ENCODE results near the gene BRD8.
"Not testable (repeated sequence)": the region's sequence is repeated elsewhere in the genome, so short reads cannot be mapped to it uniquely, and the experiment has no call there.

Gene BRD8

DNA sequence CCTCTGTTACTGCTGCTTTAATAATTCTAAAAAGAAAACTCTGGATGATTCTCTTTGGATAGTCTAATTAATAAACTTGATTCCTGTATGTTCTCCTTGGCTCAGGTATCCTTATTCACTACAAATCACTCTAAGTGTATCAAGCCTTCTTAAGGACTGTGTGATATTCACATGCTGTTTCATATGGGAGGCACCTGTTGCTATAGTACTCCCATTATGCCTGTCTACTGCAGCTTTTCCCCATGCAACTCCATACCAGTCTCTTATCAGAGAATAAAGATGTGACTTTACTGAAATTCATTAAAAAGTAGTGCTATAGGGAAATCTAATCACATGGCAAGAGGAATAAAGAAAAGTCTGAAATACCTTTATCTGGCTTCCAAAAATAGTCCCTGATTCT is 14.7 kb downstream of the BRD8 start:
- no peak for DNase-seq (ENCODE audit: low read depth in 2 of 2)

- no peak for DNase-seq (ENCODE audit: low read depth in 2 of 2)
Observed at GRCh38 chr5:138160706-138161105, 17.7 kb downstream of the BRD8 start.

GRCh38 chr5:138159666-138160065 is 18.8 kb downstream of the BRD8 start:
- no peak for DNase-seq (ENCODE audit: low read depth in 2 of 2)

- no peak for DNase-seq (ENCODE audit: low read depth in 2 of 2)
Observed at GRCh38 chr5:138157626-138158025, 20.8 kb downstream of the BRD8 start.

DNA sequence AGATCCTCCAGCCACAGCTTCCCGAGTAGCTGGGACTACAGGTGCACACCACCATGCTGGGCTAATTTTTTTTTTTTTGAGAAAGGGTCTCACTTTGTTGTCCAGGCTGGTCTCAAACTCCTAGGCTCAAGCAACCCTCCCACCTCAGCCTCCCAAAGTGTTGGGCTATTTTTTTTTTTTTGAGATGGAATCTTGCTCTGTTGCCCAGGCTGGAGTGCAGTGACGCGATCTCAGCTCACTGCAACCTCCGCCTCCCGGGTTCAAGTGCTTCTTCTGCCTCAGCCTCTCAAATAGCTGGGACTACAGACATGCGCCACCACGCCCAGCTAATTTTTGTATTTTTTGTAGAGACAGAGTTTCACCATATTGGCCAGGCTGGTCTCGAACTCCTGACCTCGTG is 22.5 kb downstream of the BRD8 start:
- DNase-seq (ENCODE audit: low read depth in 2 of 2): not testable (repeated sequence)

GRCh38 chr5:138149530-138149929 is 28.9 kb downstream of the BRD8 start:
- DNase-seq (ENCODE audit: low read depth in 2 of 2): no peak

GRCh38 chr5:138148811-138149210 is 29.6 kb downstream of the BRD8 start:
- no peak for DNase-seq (ENCODE audit: low read depth in 2 of 2)

- not testable (repeated sequence) for DNase-seq (ENCODE audit: low read depth in 2 of 2)
Observed at GRCh38 chr5:138143578-138143977, 34.9 kb downstream of the BRD8 start.

DNA sequence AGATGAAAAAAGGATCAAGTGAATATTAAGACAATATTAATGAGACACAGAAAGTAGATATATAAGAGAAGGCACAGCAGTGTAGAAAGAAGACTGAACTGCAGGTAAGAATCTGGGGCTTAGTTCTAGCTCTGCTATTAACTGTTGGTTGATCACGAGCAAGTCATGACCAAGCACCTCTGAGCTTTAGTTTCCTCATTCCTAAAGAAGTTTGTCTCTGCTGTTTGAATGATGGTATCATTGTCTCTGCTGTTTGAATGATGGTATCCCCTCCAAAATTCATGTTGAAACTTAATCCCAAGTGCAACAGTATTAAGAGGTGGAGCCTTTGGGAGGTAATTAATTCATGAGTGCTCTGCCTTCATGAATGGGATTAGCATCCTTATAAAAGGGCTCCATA is 36.7 kb downstream of the BRD8 start:
- DNase-seq (ENCODE audit: low read depth in 2 of 2): no peak

DNA sequence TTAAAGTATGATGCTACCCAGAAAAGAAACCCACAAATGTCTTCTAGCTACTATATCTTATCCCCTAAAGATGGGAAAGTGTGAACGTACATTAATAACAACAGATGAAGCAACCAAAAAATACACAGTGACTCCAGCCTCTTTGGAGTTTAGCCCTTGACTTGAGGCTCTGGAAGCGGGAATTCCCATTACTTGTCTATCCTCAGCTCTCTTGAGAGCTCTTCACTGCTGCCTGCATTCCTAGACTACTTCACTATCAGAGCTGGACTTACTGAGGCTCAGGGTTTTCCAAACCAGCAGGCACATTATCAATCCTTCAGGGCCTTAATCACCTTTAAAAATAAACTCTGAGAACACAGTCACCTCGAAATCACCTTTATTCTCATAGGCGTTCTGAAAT is 38.2 kb downstream of the BRD8 start:
- no peak for DNase-seq (ENCODE audit: low read depth in 2 of 2)

DNA sequence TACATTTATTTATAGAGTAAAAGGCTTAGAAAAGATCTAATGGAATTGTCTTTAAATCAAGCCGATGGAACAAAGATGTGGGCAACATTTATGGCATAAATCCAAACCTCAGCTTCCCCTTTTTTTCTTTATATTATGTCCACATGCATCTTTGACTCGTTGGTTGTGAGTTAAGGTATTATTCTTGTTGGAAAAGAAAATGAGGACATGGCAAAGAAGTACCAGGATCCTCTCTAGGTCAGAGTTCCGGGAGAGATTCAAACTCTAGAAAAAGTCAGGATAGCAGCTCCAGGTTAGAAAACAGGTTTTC is 38.7 kb downstream of the BRD8 start:
- DNase-seq (ENCODE audit: low read depth in 2 of 2): no peak

- no peak for DNase-seq (ENCODE audit: low read depth in 2 of 2)
Observed at GRCh38 chr5:138138949-138139780, 39.3 kb downstream of the BRD8 start, which contains the start of gene NME5. TSS of gene NME5 (minus strand) at chr5:138139428. CDS start at chr5:138138780, 648 bp downstream.

DNA sequence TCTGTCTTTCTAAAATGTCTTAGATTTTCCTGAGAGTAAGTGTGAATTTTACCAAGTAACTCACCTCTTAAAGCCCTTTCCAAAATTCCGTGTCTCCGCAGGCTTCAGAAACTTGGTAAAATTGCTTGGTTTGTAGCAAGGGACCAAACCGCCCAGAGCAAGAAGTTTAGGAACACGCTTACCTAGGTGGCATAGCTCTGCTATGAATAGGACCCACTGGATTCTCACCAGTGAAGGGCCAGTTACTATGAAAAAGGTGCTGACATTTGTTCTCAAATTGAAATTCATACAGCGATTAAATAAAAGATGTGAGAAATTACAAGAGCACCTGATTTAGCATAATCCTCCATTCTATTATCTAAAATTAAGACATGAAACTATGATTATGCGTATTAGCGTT is 45.9 kb downstream of the BRD8 start:
- no peak for DNase-seq (ENCODE audit: low read depth in 2 of 2)

GRCh38 chr5:138129347-138129746 is 49.1 kb downstream of the BRD8 start:
- DNase-seq (ENCODE audit: low read depth in 2 of 2): no peak

GRCh38 chr5:138128334-138128733 is 50.1 kb downstream of the BRD8 start:
- DNase-seq (ENCODE audit: low read depth in 2 of 2): no peak

- DNase-seq (ENCODE audit: low read depth in 2 of 2): no peak
Observed at GRCh38 chr5:138115254-138115653, 63.2 kb downstream of the BRD8 start.

- DNase-seq (ENCODE audit: low read depth in 2 of 2): no peak
Observed at GRCh38 chr5:138111937-138112336, 66.5 kb downstream of the BRD8 start.

DNA sequence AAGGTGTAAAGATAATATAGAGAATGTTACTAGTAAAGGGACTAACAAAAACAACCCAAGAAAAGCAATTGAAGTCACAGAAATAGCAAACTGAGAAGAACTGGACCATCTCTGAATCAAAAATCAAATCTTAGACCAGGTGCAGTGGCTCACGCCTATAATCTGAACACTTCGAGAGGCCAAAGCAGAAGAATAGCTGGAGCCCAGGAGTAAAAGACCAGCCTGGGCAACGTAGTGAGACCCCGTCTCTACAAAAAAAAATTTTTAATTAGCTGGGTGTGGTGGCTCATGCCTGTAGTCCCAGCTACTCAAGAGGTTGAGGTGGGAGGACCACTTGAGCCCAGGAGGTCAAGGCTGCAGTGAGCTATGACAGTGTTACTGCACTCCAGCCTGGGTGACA is 67.2 kb downstream of the BRD8 start:
- DNase-seq (ENCODE audit: low read depth in 2 of 2): no peak

- DNase-seq (ENCODE audit: low read depth in 2 of 2): no peak
Observed at GRCh38 chr5:138110266-138110963, 68.0 kb downstream of the BRD8 start.

DNA sequence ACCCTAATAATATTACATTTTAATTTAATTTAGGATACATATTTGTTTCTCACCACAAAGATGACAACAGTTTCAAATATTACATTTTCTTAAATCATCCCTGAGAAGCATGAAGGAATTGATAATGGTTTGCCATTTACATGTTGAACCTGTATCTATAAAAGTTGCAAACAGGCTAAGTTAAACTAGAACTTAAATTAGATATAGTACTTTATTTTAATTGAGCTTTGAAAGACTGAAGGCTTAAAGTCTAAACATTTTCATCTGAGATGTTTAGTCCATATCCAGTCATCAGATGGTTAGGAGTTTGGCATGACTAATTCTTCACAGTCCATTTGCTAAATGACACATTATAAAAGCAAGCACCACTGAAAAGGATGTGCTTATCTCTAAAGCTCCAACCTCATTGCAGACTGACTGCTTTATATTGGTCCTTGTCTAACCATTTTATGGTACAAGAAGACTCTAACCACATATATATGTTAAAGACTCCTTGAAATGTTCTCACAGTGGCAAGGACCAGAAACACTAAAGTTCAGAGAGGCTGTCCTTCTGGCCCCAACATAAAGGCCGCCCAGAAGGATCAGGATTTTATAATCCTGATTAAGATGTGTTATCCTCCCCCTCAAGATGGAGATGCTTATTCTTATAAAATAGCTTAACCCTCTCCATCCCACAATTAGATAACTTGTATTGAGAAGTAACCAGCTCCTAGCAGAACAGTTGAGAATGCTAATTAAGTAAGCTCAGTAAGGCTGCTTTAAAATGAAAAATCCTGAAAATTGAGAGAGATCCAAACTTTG is 68.8 kb downstream of the BRD8 start:
- no peak for DNase-seq (ENCODE audit: low read depth in 2 of 2)

- DNase-seq (ENCODE audit: low read depth in 2 of 2): no peak
Observed at GRCh38 chr5:138107213-138107612, 71.2 kb downstream of the BRD8 start.

DNA sequence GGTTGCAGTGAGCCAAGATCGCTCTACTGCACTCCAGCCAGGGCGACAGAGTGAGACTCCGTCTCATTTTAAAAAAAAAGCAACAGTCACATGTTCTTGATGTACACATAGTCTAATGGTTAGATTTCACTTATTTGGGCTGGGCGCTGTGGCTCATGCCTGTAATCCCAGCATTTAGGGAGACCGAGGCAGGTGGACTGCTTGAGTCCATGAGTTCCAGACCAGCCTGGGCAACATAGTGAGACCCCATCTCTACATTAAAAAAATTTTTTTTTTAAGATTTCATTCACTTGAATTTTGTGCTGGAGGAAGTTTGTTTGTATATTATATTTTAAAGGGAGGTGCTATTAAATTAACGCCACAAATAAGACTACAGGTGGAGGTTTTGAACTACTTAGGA is 72.7 kb downstream of the BRD8 start:
- DNase-seq (ENCODE audit: low read depth in 2 of 2): no peak

GRCh38 chr5:138103319-138103637 is 75.2 kb downstream of the BRD8 start:
- DNase-seq (ENCODE audit: low read depth in 2 of 2): no peak

Measured in stimulated activated CD8-positive, alpha-beta memory T cell treated with anti-CD3 and anti-CD28 coated beads, Interleukin-7, amount 100 ng/mL, for 1 hour (primary cell).